ENCODE results near the gene OLIG2.

OLIG2 gene

DNA sequence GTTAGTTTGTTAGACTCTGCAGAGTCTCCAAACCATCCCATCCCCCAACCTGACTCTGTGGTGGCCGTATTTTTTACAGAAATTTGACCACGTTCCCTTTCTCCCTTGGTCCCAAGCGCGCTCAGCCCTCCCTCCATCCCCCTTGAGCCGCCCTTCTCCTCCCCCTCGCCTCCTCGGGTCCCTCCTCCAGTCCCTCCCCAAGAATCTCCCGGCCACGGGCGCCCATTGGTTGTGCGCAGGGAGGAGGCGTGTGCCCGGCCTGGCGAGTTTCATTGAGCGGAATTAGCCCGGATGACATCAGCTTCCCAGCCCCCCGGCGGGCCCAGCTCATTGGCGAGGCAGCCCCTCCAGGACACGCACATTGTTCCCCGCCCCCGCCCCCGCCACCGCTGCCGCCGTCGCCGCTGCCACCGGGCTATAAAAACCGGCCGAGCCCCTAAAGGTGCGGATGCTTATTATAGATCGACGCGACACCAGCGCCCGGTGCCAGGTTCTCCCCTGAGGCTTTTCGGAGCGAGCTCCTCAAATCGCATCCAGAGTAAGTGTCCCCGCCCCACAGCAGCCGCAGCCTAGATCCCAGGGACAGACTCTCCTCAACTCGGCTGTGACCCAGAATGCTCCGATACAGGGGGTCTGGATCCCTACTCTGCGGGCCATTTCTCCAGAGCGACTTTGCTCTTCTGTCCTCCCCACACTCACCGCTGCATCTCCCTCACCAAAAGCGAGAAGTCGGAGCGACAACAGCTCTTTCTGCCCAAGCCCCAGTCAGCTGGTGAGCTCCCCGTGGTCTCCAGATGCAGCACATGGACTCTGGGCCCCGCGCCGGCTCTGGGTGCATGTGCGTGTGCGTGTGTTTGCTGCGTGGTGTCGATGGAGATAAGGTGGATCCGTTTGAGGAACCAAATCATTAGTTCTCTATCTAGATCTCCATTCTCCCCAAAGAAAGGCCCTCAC lies at the start of gene OLIG2:
Gene OLIG2 (plus strand): TSS at position 447 of the 954 bp plus-strand sequence. CDS start 928 bp downstream, outside the sequence.
- DNase-seq: no peak

DNA sequence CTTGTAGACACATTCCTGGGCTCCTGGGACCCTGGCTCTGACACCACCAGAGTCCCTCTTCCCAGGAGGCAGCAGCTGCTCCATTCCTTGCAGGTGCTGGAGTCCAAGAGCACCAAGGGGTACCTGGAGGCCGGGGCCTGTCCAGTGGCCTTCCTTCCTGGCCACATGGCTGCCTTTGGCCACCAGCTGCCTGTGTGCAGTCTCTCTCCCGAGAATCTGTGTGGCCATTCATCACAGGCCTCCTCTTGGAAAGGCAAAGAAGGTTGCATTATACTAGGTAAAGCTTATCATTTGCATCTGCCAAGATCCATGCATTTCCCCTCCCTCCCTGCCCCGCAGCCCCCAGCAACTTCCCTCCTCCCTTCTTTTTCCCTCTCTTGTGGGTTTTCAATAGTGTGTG lies 48.9 kb upstream of the OLIG2 start:
- DNase-seq: no peak

DNA sequence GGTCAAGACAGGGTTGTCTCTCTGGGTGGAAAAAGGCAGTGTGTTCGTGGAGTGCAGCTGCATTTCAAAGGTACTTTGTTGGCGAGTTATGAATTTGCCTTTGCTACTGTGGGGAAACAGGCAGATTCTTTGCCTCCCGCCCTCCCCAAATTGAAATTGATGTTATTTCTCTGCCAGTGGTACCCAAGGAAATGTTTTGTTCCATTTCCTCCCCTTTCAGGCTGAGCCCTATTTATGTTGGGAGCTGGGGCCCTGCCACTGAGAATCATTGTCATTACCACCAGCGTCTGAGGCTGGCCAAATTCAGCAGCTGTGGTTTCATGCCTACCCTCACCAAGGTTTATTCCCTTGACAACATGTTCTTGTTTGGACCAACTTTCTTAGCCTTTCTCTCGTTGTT lies 48.5 kb upstream of the OLIG2 start:
- no peak for DNase-seq

DNA sequence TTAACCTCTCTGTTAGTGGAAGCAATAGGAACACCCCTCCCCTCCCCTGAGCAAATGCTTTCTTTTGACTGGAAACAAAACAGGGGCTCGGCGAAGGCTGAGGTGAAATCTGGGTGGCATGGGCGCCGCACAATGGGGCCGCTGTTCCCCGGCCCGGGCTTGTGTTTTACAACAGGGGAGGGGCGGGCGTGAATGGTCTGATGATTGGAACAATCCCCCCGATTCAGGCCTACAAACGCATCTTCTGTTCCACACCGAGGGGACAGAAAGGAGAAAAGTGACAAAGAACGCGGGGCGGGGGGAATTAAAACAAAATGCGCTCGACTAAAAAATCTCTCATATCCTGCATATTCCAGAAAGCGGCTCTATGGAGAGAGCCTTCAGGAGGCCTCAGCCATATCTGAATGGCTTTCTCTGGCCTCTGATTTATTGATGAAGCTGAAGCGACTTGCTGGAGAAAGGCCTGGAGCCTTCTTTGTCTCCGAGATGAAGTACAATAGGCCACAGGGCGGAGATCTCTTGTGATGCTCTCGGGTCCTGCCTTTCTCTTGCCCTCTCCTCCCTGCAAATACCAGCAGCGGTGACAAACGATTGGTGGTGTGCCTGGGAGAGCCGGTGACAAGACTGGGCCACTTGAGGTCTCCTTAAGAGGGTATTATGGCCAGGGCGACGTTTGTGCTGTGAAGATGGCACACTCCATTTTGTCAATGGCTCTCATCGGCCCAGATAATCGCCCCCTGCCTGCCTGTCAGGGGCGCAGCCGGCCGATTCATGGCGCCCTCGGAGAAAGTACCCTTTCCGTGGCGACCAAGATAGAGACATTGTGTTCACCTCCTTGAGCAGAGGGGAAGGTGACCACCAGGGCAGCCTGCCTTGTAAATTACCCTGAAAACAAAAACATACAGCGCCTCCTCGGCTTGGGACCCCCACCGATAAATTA lies 47.1 kb upstream of the OLIG2 start:
- DNase-seq: no peak

DNA sequence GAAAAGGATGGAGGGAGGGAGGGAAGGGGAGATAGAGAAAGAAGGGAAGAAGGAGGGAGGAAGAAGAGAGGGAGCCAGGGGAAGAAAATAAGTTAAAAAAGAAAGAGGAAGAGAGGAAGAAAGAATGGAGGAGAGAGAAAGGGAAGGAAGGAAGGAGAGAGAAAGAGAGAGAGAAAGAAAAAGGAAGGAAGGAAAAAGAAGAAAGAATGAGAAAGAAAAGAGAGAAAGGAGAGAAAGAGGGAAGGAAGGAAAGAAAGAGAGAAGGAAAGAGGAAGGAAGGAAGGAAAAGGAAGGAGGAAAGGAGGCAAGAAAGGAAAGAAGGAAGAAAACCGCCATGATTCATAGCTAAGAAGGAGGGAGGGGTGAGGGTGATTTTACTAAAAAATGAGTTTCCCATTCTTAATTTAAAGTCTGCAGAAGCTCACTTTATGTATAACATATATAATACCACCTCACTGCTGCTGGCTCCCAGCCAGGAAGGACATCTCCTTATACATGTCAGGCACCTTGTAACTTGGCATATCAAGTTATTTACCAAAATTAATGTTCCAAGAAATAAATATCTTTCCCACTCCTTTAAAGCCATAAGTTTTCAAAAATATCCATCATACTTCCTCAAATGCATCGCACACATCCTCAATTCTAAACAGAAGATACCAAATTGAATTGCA lies 46.0 kb upstream of the OLIG2 start:
- DNase-seq: no peak

DNA sequence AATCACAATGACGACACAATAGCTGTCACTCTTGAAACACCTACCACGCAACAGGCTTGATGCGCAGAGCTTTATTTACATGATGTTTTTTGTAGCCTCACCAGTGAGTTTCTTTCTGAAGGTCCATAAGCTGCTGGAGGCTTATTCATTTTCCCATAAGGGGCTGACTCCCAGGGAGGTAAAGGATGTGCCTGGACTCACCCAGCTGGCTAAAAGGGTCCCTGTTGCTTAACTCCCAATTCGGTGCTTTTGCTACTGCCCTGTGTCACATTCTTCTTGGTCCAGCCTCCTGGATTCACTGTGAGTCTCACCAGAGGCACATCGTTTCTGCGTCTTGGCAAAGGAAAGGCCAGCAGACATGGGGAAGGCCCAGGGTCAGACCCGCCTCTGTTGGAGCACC lies 44.6 kb upstream of the OLIG2 start:
- DNase-seq: no peak

DNA sequence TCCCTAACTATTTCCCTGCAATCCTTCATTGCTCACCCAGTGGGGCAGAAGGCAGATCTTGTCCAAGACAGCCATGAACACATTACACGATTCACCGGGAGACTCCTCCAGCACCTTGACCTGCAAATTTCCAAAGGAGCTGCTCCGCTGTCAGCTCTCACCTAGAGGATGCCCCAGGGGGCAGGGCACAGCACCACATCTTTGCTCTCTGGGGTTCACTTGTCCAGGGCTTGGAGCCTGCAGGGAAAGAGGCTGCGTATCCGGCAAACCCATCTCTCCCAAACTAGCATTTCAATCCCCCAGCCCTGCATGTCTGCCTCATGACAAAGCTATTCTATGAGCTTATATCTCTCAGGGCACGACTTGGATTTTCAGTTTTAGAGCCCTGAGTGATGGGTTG lies 35.1 kb upstream of the OLIG2 start:
- no peak for DNase-seq

DNA sequence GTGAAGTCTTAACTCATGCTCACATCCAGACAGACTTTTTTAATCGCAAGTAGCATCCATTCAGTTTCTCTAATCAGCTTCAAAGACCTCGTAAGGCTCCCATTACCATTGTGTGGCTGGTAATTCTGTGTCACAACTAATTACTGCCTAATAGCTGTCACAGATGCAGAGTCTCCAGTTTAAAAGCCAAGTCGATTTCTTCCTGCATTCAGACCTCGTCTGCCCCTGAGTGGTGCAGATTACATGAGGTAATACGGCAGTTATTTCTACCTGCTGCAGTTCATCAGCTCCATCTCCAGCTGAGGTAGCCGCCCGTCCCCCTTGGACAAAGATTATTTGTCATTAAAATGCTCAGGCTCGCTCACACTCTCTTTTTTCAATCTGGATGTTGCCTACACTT lies 34.4 kb upstream of the OLIG2 start:
- no peak for DNase-seq

DNA sequence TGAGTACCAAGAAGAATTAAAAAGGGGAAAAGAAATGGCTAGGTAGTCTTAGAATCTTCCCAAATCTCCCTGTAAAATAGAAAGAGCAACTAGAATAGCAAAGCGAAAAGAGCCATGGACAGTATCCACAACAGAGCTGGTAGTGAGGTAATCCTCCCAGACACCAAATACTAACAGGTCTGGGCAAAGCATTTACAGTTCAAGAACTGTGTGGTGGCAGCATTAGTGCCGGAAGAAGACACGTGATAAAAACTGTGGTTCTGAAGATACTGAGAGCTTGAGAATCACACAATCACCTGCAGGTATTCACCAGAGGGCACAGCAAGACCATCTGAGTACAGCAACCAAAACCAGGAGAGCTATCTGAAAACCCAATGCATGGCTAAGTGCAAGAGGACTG lies 31.8 kb upstream of the OLIG2 start:
- no peak for DNase-seq

DNA sequence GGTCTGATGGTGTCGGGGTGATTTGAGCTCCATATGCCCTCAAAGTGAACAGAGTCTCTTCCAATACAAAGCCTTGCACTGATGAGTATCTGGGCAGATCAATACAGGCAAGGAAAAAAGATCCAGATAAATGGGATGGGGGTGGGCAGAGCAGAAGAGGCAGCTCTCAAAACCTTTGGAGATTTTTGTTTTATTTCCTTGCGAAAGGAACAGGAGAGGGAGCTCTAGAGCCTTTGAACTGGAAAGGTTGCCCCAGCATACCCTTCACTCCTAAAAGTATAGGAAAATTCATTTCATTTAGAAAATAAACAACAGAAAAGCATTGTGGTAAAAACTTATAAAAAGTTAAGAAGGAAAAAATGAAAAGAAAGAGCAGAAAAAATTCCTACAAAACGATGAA lies 31.4 kb upstream of the OLIG2 start:
- no peak for DNase-seq

DNA sequence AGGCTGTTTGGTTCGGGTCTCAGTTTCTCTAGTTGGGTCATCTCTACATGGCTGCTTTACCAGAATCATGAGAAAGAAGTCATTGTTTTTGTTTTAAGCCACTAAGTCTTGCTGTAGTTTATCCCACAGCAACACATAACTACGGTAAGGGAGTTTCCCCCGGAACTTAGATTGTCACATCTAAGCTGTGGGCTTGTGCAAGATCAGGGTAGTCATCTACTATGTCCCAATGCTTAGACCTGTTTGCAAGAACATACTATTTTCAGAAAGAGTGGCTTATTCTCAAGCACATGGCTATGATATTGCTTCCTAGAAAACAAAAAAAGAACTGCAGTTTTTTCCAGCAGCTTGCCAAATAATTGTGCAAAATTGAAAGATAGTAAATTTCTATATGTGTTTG lies 18.0 kb upstream of the OLIG2 start:
- no peak for DNase-seq

DNA sequence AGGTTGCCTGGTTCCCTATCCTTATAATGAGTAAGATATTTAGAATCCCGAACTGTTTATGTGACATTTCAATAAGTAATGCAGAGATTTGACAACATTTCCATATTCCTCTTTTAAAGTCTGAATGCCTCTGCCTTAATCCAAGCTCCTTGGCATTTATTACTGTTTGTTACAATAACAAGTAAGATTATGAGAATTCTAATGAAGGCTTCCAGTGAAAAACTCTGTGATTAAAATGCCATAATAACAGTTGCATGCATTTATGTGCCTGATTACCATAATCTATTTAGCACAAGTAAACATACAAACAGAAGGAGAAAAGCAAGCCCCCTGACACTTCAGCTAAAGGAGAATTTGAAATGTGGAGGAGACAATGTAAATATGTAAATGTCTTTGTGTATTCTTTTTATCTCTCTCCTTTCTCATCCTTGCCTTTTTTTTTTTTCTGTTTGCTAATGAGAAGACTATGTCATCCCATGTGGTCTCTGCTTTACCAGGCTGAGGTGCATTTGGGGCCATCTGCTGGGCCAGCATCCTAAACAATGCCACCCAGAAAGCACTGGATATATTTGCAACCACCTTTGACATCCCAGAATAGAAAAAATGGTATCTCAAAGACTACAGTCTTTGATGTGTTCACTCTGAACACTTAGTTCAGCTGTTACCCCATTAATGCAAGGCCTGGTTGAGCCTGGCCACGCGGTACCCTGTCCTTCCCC lies 17.2 kb upstream of the OLIG2 start:
- no peak for DNase-seq

DNA sequence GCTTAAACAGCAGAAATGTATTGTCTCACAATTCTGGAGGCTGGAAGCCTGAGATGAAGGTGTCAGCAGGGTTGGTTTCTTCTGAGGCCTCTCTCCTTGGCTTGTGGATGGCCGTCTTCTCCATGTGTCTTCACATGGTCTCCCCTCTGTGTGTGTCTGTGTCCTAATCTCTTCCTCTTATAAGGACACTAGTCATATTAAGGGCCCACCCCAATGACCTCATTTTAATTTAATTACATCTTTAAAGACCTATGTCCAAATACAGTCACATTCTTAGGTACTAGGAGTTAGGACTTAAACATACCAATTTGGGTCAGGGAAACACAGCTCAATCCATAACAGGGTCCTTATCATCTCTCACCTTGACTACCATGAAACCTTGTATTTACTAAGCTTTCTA lies 14.8 kb upstream of the OLIG2 start:
- no peak for DNase-seq

DNA sequence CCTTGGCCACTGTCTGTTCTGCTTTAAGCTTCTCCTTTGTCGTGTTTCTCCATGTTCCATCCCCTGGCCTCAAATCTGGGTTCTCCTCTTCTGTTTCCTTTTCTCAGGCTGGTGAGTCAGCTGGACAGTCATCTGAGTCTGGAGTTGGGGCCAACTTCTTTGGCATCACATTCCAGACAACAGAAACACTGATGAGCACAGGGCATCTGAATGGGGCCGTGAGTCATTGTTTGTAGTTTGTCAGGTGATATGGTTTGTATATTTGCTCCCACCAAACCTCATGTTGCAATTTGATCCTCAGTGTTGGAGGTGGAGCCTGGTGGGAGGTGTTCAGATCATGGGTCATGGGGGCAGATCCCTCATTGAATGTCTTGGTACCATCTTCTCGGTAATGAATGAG lies 14.3 kb upstream of the OLIG2 start:
- no peak for DNase-seq

DNA sequence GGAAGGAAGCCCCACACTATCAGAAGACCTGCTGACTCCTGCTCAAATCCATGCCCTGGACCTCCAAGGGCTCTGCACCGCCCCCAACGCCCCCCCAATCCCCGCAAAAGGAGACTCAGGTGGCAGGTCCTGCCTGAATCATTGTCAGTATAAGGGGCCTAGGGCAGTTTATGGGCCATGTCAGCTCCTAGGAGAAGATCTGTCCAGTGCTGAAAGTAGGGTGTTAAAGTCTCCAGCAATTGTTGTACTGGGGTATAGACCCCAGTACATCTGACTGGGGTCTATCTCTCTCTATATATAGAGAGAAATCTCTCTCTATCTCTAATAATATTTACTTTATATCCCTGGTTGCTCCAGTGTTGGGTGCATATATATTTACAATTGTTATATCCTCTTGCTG lies 12.1 kb upstream of the OLIG2 start:
- no peak for DNase-seq

DNA sequence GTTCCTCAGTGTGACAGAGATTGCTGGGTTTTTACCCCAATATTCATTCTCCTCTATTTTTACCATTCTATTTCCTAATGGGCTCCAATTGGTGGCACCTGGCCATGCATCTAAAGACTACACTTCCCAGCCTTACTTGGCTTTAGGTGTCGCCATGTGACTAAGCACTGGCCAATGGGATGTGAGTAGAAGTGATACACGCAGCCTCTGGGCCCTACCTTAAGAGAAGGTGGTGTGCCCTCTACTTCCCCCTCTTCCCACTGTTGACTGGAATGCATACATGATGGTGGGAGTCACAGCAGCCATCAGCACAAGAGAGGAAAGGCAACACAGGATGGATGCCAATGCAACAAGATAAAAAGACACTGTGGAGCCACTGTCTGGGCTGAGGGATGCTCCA lies 11.4 kb upstream of the OLIG2 start:
- DNase-seq: no peak

DNA sequence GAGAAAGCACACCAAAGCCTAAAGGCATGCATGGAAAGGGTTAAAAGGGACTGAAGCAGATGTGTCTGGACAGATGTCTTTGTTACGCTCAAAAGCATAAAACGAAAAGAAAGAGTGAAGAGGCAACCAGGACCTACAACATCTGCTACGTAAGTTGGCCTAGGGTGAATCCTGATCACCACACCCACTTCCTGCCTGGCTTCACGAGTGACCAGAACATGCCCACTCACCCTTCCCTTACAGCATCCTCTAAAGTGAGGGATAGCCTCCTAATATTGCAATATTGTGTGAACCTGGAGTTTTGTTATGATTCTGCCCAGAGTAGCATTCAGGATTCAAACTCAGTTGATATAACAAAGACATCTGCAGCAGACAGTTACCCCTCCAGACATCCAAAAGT lies 10.6 kb upstream of the OLIG2 start:
- no peak for DNase-seq

DNA sequence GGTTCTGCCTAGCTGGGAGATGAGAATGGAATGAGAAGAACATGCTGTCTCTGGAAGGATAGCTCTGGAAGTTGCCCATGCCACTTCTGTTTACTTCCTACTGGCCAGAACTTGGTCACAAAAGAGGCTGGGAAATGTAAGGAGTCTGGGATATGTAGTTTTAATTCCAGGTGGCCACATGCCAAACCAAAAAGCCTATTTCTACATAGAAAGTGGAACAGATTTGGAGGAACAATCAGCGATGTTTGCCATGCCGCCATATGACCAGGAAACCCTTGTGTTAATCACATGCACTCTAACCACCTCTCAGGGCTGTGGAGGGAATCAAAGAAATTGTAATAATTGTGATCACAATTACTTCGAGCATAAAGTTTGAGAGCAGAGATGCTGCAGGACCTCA lies 10.0 kb upstream of the OLIG2 start:
- DNase-seq: no peak

DNA sequence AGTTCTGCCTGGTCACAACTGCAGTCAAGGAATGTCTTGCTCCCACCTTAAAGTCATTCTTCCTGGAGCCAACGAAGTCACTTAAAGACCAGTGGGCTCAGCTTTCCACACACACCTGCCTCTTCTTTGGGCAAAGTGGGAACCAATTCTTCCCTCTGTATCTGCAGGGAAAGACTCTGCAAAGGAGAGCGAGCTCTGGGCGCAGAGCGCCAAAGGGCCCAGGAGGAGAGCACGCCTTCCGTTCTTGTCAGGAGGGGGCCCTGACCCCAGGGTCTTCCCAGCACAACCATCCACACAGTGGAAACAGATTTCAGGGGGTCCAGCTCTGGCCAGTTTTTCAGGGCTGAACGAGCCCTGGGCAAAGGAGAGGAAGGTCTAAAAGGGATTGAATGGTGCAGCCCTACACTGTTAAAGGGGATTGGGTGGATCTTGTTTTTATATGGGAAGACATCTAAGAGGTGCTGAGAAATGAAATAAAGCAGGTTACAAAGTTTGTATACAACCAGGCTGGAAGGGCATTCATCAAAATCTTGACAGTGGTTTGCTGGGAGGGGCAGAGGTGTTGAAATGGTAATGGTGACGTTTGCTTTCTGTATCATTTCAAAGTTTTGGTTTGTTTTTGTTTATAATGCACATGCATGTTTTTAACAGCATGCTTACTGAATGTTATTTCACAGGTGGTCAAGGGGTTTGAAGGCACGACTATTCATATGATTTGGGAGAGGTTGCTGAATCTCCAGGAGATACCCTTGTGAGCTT lies 6.8 kb upstream of the OLIG2 start:
- no peak for DNase-seq

DNA sequence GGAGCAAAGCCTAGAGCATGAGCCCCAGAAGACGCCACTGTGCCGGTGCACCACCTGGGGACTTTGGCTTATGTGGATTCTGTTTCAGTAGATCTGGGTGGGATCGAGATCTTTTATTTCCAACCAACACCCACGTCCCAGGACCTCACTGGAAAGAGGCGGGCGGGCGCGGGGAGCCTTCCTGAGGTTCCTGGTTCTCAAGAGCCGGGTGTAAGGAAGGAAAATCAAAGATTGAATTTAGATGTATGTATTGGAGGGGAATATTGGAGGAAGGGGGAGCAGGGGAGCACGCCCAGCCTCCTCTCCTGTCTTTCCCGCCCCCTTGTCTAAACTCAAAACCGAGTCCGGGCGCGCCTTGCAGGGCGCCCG lies 6.2 kb upstream of the OLIG2 start:
- DNase-seq: no peak

DNA sequence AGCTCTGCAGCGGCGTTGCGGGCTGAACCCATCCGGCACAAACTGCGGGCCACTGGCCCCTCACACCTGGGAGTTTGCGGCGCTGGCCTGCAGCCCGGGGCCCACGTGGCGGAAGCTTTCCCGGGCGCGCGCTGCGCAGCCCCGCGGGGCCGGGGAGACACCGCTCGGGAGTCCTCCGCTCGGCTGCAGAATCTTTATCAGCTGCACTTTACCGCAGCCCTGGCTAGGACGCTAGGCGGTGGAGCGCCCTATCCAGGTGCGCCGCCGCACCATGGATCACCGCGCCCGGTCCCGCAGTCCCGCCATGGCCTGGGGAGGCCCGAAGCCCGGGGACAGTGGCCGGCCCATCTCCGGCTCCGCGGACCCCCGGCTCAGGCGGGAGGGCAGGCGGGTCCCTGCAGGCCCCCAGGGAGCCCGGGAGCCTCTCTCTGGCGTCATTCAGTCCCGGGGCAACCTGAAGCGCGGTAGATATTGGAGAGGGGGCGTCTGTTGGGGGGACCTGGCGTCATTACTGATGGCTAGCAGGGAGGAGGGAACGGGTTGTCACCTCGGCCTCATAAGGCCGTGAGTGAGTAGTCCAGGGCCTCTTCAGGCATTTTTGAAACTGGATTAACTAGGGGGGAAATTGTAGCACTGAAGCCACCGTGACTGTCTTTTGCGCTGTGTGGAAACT lies 5.7 kb upstream of the OLIG2 start:
- no peak for DNase-seq

Data from amniotic stem cell (primary cell).